ENCODE data around the gene NEK2.
"Not testable (repeated sequence)": the region's sequence is repeated elsewhere in the genome, so short reads cannot be mapped to it uniquely, and the experiment has no call there.

The NEK2 gene

DNA sequence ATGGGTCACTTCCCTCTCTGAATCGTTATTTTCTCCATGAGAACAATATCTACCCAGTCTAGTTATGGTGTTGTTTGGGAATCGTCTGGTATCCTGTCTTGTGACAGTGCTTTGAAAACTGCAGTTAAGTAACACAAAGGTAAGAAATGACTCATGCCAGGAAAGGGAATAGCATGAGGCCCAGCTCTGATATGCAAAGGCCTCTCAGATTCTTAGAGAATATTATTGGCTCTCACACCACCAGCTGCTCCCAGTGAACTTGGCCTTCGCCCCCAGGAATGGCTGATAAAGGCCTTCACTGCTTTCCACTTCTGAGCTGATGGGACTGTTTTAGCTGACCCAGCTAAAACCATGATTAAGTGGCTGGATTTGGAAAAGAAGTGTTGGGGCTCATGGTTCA lies 27.1 kb downstream of the NEK2 start:
- no peak for DNase-seq

DNA sequence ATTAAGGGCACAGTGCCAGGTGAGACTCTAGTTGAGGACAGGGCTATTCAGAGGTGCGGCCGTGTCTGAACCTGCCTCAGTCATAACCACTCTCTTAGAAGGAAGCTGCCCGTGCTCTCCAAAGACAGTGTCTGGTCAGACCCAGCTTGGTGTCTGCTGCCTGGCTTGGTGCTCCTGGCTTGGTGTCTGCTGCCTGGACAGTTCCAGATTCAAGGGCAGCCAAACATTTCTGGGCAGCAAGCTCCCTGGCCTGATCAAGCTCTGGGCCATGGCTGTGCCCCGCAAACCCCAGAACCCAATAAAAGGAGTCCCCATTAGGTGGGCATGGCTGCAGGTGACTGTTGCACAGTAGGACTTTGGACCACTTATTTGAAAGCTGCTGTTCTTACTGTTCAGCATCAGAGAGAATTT lies 27.7 kb downstream of the NEK2 start:
- DNase-seq: no peak

DNA sequence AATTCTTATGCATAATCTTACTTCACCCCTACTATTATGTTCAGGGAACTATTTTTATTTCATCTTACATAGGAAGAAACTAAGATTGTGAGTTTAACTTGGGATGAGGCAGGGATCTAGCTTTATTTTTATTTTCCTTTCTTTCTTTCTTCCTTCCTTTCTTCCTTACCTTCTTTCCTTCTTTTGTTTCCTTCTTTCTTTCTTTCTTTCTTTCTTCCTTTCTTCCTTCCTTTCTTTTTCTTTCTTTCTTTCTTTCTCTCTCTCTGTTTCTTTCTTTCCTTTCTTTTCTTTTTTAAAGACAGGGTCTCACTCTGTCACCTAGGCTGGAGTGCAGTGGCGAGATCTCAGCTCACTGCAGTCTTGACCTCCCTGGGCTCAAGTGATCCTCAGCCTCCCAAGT lies 28.9 kb downstream of the NEK2 start:
- DNase-seq: no peak

DNA sequence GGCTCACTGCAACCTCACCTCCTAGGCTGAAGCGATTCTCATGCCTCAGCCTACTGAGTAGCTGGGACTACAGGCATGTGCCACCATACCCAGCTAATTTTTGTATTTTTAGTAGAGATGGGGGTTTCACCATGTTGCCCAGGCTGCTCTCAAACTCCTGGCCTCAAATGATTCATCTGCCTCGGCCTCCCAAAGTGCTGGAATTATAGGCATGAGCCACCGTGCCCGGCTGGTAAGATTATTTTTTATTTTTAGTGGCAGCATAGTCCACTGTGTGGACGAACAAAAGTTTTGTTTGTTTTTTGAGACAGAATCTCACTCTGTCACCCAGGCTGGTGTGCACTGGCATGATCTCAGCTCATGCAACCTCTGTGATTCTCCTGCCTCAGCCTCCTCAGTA lies 29.8 kb downstream of the NEK2 start:
- not testable (repeated sequence) for DNase-seq

DNA sequence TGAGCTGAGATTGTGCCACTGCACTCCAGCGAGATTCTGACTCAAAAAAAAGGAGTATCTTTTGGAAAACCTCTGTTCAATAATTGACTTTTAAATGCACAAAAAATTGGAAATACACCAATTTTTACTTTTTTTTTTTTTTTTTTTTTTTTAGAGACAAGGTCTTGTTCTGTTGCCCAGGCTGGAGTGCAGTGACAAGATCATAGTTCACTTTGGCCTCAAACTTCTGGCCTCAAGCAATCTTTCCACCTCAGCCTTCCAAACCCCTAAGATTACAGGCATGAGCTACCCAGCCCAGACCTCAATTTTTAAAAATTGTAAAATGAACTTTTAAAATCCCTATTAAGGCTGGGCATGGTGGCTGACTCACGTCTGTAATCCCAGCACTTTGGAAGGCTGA lies 30.8 kb downstream of the NEK2 start:
- no peak for DNase-seq

DNA sequence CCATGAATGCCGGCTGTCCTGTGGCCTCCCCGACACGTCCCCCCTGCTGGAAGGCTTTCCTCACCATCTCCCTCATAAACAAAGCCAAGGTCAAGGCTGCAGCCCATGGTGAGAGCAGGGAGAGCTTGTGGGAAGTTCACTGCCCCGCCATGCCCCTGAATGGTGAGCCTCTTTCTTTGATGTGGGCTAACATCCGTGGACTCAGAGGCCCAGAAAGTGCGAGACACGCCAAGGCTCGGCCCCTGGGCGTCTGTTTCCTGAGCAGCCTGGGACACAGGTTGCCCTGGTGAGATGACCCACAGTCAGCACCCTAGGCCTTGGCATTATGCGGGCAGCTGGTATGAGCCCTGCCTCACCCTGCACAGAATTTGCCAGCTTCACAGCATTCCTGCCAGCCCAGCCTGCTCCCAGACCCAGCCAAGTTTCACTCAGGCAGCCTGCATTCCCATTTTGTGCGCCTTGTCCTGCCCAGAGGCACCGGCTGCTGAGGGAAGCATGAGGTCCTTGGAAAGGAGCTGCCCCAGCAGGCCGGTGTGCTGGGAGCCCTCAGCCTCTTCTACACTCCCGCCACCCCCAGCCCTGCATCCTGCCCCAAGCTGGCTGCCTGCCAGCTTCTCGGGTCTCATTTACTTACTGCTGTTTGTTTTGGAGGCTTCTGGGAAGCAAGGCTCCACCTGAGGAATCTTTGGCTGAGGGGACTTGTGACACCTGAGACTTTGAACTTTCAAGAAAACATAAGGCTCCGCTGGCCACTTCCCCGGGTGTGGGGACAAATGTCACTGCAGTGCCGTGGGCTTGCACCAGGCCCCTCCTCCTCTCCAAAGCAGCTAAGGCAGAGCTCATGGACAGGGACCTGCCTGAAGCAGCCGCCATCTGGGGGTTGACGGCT lies 31.9 kb downstream of the NEK2 start:
- peak; percentile 66 to 71 for DNase-seq

DNA sequence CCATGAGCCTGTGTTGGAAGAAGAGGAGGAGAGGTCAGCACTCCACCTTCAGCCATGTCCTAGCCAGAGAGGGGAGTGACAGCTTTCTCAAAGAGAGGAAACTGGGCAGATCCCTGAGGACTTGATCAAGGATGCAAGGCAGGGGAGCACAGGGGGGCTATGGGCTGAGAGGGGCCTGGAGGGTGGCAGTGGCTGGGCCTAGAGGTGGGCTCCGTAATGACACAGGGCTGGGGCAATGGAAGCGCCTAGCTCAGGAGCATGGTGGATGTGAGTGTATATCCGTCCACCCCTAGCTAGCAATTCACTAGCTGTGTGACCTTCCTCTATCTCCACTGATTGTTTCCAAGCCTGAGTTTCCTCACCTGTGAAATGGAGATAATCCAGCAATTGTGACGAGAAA lies 32.6 kb downstream of the NEK2 start:
- DNase-seq: no peak

DNA sequence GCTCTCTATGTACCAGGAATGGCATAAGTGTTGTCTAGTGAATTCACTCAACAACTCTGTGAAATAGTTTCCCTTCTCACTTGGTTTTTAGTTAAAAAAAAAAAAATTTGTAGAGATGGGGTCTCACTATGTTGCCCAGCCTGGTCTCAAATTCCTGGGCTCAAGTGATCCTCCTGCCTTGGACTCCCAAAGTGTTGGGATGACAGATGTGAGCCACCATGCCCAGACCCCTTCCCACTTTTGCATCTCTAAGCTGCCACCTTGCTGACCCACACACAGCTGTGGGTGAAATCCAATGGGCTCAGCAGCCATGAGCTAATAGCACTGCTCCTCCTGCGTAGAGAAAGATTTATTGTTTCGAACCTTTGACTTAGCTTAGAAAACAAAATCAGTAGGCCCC lies 33.5 kb downstream of the NEK2 start:
- no peak for DNase-seq

DNA sequence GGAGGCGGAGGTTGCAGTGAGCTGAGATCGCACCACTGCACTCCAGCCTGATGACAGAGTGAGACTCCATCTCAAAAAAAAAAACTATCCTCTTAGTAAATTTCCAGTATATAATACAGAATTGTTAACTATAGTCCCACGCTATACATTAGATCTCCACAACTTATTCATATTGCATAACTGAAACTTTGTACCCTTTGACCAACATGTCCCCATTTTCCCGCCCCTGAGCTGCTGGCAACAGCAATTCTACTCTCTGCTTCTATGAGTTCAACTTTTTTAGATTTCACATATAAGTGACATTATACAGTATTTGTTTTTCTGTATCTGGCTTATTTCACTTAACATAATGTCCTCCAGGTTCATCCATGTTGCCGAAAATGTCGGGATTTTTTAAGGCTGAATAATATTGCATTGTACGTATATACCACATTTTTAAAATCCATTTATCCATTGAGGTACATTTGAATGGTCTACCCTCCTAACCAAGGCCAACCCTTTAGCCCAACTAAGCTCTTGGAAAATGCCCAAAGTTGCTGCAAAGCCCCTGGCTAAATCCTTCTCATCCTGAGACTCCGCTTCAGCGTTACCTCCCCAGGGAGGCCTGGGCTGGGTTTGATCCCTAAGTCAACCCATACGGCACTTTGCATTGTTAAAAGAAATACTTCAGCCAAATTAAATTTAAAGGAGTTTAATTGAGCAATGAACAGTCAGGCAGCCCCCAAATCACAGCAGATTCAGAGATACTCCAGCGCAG lies 34.2 kb downstream of the NEK2 start:
- DNase-seq: no peak

DNA sequence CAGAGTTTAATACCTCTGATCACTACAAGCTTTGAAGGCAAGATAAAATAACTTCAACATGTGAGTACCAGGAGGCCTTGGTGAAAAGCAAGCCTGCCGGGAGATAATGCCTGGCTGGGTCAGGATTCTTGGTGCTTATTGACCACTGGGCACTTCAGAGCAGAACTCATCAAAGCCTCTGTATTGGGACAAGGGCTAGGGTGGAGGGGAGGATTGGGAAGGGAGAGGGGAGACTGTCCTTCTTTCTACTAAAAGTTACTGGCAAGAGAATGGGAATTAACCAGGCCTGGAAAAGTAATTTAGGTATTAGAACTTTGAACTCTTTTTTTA lies 35.2 kb downstream of the NEK2 start:
- DNase-seq: no peak

DNA sequence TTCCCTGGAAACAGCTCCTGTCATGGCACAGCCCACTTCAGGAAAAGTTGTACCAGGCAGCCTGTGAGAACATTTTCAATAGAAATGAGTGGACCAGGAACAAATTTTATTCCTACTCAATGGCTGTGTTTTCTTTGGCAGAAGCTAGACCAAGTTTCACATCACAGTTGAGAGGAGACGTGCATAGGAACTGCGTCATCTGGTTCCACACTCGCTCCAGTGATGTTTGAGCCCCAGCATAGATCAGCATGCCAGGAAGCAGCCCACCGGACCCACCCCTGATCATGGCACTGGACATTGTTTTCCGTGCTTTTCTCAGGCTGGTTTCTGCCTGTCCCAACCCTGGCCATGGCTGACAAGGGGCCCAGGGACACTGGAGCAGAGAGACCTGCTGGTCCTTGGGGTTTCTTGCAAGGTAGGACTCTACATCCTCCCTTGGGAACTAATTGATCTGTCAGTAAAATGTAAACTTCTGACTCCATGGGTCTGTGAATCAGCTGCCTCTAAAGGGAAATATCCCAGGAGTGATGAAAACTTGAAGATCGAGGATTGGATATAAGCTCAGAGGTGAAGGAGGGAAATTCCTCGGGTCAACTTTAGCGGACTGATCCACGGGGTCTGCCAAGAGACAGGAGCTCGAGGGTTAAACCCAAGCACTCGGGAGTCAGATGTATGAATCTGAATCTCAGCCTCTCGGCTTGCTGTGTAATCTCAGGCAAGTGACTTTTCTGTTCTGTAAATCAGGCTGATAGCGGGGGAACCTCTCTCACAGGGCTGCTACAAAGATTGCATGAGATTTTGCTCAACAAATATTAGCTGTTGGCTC lies 35.7 kb downstream of the NEK2 start:
- DNase-seq: no peak

DNA sequence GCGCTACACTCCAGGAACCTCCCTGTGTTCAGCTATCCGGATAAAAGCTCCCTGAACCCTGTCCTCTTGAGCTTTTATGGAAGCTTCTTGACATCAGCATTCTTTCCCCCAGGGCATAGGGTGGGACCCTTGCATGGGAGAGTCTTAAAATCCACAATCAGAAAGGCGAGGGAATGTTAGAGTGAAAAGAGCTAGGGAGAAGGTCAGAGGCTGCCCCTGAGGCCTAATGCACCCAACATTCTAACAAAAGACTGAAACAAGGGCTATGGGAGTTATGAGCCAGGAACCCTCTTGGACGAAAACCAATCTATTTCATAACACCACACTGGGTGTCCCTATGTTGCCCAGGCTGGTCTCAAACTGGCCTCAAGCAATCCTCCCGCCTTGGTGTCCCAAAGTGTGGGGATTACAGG lies 36.7 kb downstream of the NEK2 start:
- DNase-seq: no peak

DNA sequence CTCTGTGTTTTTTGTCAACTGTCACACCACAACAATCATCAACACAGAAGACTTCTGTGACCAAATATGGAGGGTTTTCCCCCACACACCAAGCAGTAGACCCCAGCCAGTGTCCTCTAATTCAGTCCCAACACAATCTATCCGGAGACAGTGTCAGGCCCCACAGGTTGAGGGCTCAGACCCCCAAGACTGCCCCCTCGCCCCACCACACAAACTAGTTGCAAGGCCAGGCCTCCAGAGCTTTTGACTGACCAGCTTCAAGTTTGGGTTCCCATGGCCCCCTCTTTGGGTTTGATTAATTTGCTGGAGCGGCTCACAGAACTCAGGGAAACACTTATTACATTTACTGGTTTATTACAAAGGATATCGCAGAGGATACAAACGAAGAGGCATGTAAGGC lies 37.2 kb downstream of the NEK2 start:
- DNase-seq: no peak

DNA sequence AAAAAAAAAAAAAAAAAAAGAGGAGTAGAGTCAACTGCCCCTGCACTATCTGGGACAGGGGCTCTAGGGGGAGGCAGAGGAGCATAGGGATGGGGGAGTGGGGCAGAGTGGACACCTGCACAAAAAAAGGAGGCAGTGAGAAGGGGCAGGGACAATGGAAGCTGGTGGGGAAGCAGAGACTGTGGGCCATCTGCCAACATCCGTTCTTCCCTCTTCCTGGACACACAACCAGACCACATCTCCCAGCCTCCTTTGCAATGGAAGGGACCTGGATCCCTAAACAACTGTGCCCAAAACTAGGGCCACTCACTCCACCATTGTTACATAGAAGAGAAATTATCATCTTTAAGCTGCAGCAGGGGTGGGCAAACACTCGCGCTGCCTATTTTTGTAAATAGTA lies 38.4 kb downstream of the NEK2 start:
- peak in 1 of 2 experiments; percentile 8 for DNase-seq

DNA sequence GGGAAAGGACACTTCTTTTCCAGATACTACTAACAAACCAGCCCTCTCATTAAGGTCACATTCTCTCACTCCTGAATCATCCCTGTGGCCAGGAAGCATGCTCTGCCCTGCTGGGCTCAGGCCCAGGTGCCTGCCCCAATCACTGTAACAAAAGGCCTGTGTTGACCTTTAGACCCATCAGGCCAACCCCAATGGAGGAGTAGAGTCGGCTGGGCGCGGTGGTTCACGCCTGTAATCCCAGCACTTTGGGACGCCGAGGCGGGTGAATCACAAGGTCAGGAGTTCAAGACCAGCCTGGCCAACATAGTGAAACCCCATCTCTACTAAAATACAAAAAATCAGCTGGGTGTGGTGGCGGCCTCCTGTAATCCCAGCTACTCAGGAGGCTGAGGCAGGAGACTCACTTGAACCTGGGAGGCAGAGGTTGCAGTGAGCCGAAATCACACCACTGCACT lies 38.8 kb downstream of the NEK2 start:
- DNase-seq: not testable (repeated sequence)

DNA sequence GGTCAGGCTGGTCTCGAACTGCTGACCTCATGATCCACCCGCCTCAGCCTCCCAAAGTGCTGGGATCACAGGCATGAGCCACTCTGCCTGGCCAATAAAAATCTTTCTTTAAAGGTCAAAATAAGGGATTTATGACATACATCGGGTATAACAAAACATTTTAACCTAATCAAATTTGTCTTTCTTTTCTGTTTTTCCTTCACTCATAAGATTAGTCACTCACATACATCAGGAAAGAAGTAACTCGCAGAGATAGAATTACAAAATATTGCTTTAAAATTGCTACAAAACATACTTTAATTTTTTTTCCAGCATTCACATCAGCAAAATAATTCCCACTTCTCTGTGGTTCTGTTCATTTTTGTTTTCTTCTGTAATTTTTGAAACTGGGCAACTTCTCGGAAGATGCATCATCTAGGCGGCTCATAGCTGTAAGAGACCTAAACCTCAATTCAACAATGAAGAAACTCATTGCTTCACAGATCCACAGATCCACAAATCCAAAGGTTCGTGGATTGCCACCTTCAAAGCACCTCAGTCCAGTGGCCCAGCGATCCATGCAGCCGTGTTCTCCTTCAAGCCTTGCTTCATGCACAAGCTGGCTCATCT lies 39.7 kb downstream of the NEK2 start:
- no peak for DNase-seq

DNA sequence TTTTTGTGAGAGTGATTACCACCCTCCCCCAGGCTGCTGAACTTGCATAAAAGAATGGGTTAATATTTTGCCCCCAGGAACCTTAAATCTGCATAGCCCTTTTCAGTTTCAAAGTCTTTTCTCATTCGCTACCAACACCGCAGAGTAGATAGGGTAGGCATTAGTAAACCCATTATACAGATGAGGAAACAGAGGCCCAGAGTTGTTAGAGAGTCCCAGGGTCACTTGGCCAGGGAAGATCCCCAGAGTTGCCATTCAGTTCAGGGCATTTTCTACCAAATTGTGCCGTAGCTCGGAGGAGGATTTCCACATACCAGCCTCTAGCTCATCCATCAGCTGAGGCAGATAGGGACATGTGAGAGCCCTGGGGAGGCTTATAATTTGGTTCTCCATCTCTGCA lies 40.5 kb downstream of the NEK2 start:
- no peak for DNase-seq

DNA sequence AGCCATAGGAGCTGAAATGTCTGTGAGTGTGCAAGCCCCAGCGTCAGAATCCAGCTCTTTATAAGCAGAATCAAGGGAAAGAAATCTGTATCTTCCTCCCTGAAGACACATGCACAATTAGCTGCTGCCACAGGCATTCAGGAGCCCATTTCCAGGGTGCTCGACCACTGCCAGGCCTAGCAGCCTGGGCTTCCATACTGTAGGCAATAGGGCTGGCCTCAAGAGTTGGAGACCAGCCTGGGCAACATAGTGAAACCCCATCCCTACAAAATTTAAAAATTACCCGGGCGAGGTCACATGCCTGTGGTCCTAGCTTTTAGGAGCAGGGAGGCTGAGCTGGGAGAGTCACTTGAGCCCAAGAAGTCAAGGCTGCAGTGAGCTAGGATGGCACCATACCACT lies 41.0 kb downstream of the NEK2 start:
- no peak for DNase-seq

DNA sequence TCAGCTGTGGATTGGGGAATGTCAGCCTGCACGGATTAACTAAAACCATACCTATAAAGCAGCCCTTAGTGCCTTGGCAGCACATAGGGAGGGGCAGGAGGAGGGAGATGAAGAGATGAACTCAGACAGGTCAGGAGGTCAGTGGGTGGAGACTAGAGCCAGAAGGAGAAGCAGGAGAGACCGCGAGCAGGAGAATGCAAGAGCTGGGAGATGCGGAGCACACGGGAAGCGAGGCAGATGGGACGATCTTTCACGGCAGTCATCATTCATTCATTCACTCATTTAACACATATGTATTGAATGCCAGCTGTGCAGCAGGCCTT lies 41.9 kb downstream of the NEK2 start:
- DNase-seq: no peak

DNA sequence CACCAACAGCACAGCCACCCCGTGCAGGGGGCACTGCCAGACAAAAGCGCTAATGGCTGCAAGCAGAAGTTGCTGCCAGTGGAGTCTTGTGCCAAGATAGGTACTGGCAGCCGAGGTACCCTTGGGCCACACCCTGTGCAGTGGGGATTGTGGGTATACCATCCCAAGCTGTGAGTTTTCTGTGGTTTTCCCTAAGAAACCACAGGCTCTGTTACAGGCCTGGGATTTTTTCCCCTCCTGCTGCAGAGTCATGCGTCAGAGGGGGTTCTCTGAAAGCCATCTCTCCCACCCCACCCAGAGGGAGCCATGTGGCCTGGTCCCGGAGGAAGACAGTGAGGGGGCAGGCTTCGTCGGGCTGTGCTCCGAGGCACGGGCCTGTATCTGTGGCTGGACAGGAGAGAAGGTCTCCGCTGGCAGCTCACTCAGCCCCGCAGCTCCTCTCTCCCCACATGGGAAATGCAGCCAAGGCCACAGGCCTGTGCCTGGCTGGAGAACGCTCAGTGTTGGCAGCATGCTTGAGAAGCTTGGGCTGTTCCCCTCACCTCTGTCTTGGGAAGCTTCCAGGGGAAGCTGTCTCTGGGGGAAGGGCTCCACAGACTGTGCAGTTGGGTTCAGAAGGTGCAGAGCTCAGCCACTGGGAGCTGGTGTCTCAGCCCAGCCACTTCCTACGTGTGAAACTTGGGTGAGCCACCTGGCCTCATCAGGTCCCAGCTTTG lies 42.5 kb downstream of the NEK2 start:
- no peak for DNase-seq

DNA sequence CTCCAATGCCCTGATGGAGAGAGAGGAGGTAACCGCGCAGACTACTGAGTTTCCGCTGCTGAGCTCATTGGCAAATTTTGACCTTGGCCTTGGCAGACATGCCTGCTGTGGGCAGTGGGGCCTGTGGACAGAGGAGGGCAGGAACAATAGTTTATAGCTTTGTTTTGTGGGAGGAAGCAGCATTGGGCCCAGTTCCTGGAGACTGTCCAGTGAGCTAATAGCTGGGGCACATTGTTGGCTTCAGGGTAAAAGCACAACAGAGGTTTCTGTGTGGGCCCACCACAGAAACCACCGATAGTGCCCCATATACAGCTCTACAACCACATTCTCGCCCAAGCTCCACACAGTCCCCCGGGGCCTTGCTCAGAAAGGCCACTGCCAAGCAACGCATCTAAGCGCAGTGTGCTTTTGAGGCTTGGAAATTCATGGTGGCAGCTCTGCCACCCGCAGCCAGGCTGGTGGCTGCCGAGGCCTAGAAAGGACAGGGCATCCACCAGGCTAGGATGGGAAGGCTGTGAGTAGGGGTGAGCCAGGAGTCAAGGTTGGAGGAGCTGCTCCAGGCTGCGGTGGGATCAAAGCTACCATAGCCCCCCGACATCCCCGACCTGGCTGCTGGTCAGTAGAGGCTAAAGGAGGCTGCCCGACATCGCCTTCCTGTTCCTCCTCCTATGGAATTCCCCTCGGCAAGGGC lies 43.2 kb downstream of the NEK2 start:
- no peak for DNase-seq

DNA sequence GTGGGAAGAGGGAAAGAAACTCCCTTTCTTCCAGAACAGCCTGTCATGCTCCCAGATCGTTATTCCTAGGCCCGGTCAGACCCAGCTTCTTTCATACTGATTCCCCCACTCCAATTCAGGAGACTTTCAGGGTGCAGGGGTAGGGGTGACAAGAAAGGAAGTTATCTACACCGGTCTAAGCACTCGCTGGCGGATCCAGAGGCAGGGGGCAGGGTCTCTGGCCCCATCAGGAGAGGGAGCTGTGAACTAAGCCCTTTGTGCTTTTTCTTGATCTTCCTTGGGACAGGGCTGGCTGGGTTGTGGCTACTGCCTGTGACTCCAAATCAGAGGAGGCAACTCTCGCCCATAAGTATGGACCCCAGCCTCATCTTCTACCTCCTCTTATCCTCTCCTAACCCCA lies 44.3 kb downstream of the NEK2 start:
- DNase-seq: no peak

Measured in SHP77 (cell line).